ENCODE measurements around the gene COQ10A.

COQ10A gene

GRCh38 chr12:56315622-56316473 lies 49.1 kb downstream of the COQ10A start, which contains the start of gene CNPY2:
Gene CNPY2 (minus strand): TSS chr12:56315988. CDS start chr12:56315217, 771 bp downstream.
- DNase-seq (ENCODE audit: extremely low spot score): peak; percentile 96
- CTCF ChIA-PET: interaction anchor here (0.6 to 3.6 kb wide), 10 partner anchors 13 to 148 kb away, joined by 3 to 25 read pairs (median 3); partner anchors contain the start of genes IL23A, RNF41 and STAT2
- POLR2A ChIA-PET: interaction anchor here (0.6 to 2.4 kb wide), 10 partner anchors 10 to 209 kb away, joined by 3 to 8 read pairs (median 3); partner anchors contain the start of genes ANKRD52, PAN2 and STAT2
- peak; percentile 32 for TF ChIP-seq CTCF (IDR thresholded peaks at IDR 0.05; ENCODE audit: control extremely low read depth, extremely low read depth, low read depth, missing control alignments)

- DNase-seq (ENCODE audit: extremely low spot score): no peak
- CTCF ChIA-PET: interaction anchor here (1.2 to 3.6 kb wide), 5 partner anchors 8 to 146 kb away, joined by 3 to 25 read pairs (median 3); no protein-coding TSS in a partner anchor
- POLR2A ChIA-PET: no interaction called here
- TF ChIP-seq CTCF (IDR thresholded peaks at IDR 0.05; ENCODE audit: control extremely low read depth, extremely low read depth, low read depth, missing control alignments): no peak
Measured at GRCh38 chr12:56317675-56318074, 50.9 kb downstream of the COQ10A start.

Data from GM10248 (cell line).